H1 (cell line): ENCODE measurements around the gene FOSB. TPM values are rescaled to one million over a fixed set of nuclear protein-coding genes. Genes with fewer than 3 reads are reported as not detected.

Experiments
- ASH2L ChIP-seq: fragments of 200-600, 300-600 bp; sonication (generic); IDR thresholded peaks from one replicate; pipeline ENCODE4 v1.7.1; 2017; ENCODE audit warnings: low read length
- BACH1 ChIP-seq: IDR thresholded peaks from 2 replicates; pipeline ENCODE4 v1.6.1; 2012; ENCODE audit warnings: low read length, improper control_type of control experiment
- CREB1 ChIP-seq: IDR thresholded peaks from 2 replicates; pipeline ENCODE4 v1.6.1; 2012; ENCODE audit warnings: inconsistent platforms
- HDAC2 ChIP-seq, 2 experiments: fragments of 300-600 bp in 1 of 2; sonication (generic) in 1 of 2; IDR thresholded peaks; 2 replicates each; pipeline ENCODE4 v1.6.1; 2011 to 2012; ENCODE audit warnings: low read depth in 2 of 2, low read length in 2 of 2, mild to moderate bottlenecking in 2 of 2, moderate library complexity in 2 of 2, borderline replicate concordance in 1 of 2, inconsistent platforms in 1 of 2
- PHF8 ChIP-seq: fragments of 200-600 bp; sonication (generic); conservative IDR thresholded peaks from 2 replicates; pipeline ENCODE4 v1.7.1; 2012; ENCODE audit warnings: low read depth, mild to moderate bottlenecking, inconsistent platforms, low read length, moderate library complexity
- RXRA ChIP-seq: IDR thresholded peaks from 2 replicates; pipeline ENCODE4 v1.6.1; 2011; ENCODE audit warnings: low read depth, mild to moderate bottlenecking, low read length, moderate library complexity; ENCODE audit not compliant: insufficient read depth
- SIN3A ChIP-seq, 2 experiments: IDR thresholded peaks in 1 of 2; conservative IDR thresholded peaks in 1 of 2; 2 replicates each; pipeline ENCODE4 v1.6.1; 2011 to 2012; ENCODE audit warnings: low read length in 2 of 2, improper control_type of control experiment in 1 of 2, low read depth in 1 of 2, mild to moderate bottlenecking in 1 of 2
- SP2 ChIP-seq: IDR thresholded peaks from 2 replicates; pipeline ENCODE4 v1.6.1; 2012; ENCODE audit warnings: mild to moderate bottlenecking, low read length, inconsistent platforms
- ZNF274 ChIP-seq: IDR thresholded peaks from 2 replicates; pipeline ENCODE4 v1.7.0; 2012; ENCODE audit warnings: low read length, borderline replicate concordance; ENCODE audit errors: extremely low read depth
- polyA plus RNA-seq, 7 experiments: library from polyadenylated mRNA; depleted of rRNA in 3 of 7; stranded (reverse) in 5 of 7; unstranded in 2 of 7; fragments of >200 nt in 5 of 7; fragments of 200-250 nt in 2 of 7; gene quantifications; 1 replicate in 5 of 7; 2 replicates in 1 of 7; 4 replicates in 1 of 7; pipeline versions ENCODE4 v1.2.1 to v1.2.3, GENCODE V29; 2011 to 2013; ENCODE audit warnings: missing spikeins in 2 of 7, mixed read lengths in 2 of 7
- total RNA-seq: library from RNA; stranded (reverse); fragmentation: NEBNext Ultra II Directional; extraction: Animal tissue kit (Norgen Biotek cat#: 25700); gene quantifications from 2 replicates; pipeline ENCODE4 v1.2.1, GENCODE V29; 2021
- TF ChIP-seq, protein P1 (sequence below): fragments of 300-600 bp; sonication (generic); IDR thresholded peaks from 2 replicates; pipeline ENCODE4 v1.7.1; 2012; ENCODE audit warnings: low read length, moderate library complexity, mild to moderate bottlenecking, inconsistent platforms; ENCODE audit not compliant: insufficient replicate concordance
- TF ChIP-seq, protein P2 (sequence below): IDR thresholded peaks from 2 replicates; pipeline ENCODE4 v1.6.1; 2011; ENCODE audit warnings: low read length, improper control_type of control experiment

FOSB gene
- total and polyA plus RNA-seq, 2 of the 8 experiments (the other 6 are each of a cell fraction or from before 2014, with no cell fraction given) = 0.44 to 2.7 TPM

DNA sequence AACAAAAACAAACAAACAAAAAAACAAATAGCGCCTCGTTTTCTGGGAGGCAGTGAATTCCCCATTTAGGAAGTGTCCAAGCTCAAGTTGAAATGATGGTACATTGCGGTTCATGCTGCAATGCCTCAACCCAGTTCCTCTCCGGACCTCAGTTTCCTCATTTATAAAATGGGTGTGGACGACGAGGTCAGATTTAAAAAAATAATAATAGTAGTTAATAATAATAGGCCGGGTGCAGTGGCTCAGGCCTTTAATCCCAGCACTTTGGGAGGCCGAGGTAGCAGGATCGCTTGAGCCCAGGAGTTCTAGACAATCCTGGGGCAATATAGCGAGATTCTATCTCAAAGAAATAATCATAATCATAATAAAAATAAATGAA lies 28.6 kb upstream of the FOSB start (continued):
- TF ChIP-seq, protein P1, sequence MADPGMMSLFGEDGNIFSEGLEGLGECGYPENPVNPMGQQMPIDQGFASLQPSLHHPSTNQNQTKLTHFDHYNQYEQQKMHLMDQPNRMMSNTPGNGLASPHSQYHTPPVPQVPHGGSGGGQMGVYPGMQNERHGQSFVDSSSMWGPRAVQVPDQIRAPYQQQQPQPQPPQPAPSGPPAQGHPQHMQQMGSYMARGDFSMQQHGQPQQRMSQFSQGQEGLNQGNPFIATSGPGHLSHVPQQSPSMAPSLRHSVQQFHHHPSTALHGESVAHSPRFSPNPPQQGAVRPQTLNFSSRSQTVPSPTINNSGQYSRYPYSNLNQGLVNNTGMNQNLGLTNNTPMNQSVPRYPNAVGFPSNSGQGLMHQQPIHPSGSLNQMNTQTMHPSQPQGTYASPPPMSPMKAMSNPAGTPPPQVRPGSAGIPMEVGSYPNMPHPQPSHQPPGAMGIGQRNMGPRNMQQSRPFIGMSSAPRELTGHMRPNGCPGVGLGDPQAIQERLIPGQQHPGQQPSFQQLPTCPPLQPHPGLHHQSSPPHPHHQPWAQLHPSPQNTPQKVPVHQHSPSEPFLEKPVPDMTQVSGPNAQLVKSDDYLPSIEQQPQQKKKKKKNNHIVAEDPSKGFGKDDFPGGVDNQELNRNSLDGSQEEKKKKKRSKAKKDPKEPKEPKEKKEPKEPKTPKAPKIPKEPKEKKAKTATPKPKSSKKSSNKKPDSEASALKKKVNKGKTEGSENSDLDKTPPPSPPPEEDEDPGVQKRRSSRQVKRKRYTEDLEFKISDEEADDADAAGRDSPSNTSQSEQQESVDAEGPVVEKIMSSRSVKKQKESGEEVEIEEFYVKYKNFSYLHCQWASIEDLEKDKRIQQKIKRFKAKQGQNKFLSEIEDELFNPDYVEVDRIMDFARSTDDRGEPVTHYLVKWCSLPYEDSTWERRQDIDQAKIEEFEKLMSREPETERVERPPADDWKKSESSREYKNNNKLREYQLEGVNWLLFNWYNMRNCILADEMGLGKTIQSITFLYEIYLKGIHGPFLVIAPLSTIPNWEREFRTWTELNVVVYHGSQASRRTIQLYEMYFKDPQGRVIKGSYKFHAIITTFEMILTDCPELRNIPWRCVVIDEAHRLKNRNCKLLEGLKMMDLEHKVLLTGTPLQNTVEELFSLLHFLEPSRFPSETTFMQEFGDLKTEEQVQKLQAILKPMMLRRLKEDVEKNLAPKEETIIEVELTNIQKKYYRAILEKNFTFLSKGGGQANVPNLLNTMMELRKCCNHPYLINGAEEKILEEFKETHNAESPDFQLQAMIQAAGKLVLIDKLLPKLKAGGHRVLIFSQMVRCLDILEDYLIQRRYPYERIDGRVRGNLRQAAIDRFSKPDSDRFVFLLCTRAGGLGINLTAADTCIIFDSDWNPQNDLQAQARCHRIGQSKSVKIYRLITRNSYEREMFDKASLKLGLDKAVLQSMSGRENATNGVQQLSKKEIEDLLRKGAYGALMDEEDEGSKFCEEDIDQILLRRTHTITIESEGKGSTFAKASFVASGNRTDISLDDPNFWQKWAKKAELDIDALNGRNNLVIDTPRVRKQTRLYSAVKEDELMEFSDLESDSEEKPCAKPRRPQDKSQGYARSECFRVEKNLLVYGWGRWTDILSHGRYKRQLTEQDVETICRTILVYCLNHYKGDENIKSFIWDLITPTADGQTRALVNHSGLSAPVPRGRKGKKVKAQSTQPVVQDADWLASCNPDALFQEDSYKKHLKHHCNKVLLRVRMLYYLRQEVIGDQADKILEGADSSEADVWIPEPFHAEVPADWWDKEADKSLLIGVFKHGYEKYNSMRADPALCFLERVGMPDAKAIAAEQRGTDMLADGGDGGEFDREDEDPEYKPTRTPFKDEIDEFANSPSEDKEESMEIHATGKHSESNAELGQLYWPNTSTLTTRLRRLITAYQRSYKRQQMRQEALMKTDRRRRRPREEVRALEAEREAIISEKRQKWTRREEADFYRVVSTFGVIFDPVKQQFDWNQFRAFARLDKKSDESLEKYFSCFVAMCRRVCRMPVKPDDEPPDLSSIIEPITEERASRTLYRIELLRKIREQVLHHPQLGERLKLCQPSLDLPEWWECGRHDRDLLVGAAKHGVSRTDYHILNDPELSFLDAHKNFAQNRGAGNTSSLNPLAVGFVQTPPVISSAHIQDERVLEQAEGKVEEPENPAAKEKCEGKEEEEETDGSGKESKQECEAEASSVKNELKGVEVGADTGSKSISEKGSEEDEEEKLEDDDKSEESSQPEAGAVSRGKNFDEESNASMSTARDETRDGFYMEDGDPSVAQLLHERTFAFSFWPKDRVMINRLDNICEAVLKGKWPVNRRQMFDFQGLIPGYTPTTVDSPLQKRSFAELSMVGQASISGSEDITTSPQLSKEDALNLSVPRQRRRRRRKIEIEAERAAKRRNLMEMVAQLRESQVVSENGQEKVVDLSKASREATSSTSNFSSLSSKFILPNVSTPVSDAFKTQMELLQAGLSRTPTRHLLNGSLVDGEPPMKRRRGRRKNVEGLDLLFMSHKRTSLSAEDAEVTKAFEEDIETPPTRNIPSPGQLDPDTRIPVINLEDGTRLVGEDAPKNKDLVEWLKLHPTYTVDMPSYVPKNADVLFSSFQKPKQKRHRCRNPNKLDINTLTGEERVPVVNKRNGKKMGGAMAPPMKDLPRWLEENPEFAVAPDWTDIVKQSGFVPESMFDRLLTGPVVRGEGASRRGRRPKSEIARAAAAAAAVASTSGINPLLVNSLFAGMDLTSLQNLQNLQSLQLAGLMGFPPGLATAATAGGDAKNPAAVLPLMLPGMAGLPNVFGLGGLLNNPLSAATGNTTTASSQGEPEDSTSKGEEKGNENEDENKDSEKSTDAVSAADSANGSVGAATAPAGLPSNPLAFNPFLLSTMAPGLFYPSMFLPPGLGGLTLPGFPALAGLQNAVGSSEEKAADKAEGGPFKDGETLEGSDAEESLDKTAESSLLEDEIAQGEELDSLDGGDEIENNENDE = no peak
- TF ChIP-seq ZNF274 (no peak), ASH2L (no peak), BACH1 (no peak), RXRA (no peak), SIN3A (conservative IDR thresholded peaks at IDR 0.05 in 1 of 2, IDR thresholded peaks at IDR 0.05 in 1 of 2; ENCODE audit: low read depth in 1 of 2, low read length in 2 of 2) (no peak), PHF8 (no peak), SP2 (no peak), HDAC2 (IDR thresholded peaks at IDR 0.05; ENCODE audit: borderline replicate concordance in 1 of 2, low read depth in 2 of 2, low read length in 2 of 2) (no peak), CREB1 (no peak)
- TF ChIP-seq, protein P2, sequence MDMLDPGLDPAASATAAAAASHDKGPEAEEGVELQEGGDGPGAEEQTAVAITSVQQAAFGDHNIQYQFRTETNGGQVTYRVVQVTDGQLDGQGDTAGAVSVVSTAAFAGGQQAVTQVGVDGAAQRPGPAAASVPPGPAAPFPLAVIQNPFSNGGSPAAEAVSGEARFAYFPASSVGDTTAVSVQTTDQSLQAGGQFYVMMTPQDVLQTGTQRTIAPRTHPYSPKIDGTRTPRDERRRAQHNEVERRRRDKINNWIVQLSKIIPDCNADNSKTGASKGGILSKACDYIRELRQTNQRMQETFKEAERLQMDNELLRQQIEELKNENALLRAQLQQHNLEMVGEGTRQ = no peak
